HG03460 (cell line): ENCODE results near the gene TBC1D1.

Source experiments
- ATAC-seq: cut with Tn5 transposase; IDR thresholded peaks from one replicate; pipeline ENCODE4 v1.9.1; 2021; ENCODE audit not compliant: unreplicated experiment

The TBC1D1 gene

GRCh38 chr4:38072578-38072977 lies 181.7 kb downstream of the TBC1D1 start:
- no peak for ATAC-seq

DNA sequence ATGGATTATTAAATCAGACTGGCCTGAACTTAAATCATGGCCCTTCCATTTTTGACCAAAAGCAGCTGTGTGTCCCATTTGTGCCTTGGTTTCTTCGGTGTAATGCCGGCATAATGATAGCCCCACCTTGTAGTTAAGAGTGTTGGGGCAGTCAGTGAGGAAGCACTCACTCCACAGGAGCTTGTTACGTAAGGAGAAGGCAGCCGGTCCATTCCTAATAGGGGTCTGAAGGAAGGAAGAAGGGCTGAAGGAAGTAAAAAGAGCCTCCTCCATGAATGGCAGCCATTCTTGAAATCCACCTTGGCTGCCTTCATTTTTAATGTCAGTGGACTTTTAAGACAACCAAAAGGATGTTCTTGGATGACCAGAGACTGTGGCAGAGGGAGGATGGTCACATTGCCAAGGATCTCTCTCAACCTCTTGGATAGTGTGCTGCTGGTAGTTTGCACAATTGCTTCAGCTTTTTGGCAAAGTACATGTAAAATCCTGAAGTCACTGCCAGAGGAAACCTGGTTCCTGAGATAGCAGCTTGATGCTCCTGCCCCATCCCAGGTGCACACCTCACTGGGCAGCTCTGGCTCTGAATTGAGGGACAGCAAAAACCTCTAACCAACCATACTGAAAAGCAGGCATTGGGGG lies 182.8 kb downstream of the TBC1D1 start:
- ATAC-seq, result no peak

- no peak for ATAC-seq
Measured at GRCh38 chr4:38075370-38076152, 184.7 kb downstream of the TBC1D1 start.

- no peak for ATAC-seq
Measured at GRCh38 chr4:38076153-38076669, 185.3 kb downstream of the TBC1D1 start.

DNA sequence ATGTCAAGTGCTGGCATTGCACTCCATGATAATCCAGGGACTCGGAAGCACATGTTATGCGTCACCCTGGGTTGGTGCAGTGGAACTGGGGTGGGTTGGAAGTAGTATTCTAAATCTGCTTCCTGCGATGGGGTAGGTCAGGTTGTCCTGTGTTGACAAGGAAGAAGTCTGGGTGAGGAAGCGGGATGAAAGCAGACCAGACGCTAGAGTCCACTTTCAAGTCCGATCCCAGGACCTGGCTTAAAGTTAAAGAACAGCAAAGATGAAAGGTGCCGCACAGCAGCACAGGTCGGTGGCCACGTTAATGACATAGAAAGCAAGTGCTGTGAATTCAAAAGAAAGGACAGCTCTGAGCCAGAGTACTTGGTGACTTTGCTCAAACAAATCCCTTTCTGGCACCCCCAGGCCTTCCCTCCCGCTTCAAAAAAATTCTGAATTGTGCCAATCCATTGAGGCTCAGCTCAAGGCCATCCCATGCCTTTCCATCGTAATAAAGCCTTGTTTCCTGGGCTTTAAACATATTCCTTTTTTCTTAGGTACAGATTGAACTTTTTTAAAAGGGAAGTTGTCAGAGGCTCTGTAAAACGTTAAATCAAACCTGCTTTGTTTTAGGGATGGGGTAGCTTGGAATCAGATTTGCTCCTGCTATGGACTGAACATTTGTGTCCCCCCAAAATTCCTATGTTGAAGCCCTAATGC lies 187.1 kb downstream of the TBC1D1 start:
- no peak for ATAC-seq

DNA sequence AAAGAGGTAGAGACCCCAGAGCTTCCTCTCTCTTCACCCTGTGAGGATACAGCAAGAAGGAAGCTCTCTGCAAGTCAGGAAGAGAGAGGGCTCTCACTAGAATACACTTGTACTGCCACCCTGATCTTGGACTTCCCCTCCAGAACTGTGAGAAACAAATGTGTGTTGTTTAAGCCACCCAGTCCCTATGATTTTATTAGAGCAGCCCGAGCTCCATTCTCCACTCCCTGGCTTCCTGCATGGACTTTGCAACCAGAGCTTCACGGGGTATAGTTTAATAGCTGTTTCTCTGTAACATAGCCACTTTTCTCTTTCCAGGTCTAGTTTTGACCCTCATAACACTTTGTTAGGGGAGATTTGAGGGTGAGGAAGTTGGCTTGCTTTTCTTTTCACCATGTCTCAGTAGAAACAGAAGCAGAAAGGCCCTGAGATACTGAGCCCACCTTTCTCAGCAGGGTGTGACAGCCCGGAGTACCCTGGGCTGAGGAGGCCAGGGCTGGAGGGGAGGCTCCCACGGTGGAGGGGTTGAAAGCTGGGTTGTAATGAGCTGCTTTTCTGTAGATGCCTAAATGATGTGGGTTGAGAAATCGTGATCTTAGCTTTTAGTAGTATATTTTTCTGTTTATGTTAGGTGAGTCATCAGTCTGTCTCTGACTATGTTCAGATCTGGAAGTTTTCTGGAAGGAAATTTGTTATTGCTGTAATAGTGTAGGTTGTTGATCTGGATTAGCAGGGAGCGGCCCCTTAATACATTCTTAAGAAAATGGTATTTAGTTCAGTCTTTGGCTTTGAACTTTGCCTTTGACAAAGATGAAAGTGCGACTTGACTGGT lies 187.9 kb downstream of the TBC1D1 start:
- ATAC-seq, result no peak

- no peak for ATAC-seq
Measured at GRCh38 chr4:38080061-38080974, 189.4 kb downstream of the TBC1D1 start.

DNA sequence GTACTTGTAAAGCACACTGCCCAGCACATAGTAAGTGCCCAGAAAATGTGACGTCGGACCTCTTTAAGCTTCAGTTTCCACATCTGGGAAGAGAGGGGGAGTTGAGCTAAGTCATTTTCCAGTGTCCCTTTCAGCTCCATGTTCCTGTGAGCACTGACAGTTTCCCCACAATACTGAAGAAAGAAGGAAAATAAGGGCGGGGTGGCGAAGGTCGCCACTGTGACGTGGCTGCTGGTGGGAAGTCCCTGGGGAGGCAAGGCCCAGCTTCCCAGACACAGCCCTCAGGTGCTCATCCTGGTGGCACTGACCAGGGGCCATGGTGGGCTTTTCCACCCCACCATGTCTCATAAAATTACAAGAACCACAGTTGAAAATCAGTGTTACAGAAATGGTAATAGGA lies 191.1 kb downstream of the TBC1D1 start:
- no peak for ATAC-seq

GRCh38 chr4:38082424-38083385 lies 191.8 kb downstream of the TBC1D1 start:
- ATAC-seq, result no peak

DNA sequence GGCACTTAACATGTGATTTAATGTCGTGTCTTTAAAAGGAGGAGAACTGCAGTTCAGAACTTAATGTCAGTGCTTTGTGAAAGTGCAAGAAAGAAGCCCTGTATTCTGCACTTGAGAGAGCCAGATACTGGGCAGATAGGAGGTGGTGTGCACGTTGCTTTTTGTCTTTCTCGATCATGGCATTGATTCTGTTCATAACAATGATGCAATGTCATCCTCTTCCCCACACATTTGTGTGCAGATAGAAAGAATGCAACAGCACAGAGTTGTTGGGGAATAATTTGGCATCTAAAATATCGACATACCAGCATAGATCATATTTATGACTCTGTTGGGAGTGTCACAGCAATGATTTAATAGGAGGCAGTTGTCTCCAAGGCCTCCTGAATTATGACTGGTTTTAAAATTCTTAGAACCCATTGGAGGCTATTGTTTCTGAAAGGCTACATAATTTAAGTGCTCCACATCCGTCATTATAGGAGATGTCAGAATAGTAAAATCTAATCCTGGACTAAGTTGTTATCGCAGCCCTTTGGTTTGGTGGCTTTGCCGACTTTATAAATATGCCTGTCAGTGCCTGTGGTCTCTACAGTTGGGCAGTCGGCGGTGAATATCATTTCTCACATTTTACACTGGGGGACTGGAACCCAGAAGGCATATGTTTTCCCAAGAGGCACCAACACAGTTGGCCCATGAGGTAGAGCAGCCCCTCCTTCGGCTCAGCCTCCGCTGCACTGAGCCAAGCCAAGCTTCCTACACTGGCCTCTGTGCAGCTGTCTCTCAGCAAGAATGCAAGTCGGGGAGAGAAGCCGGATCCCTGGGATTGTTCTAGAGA lies 194.2 kb downstream of the TBC1D1 start:
- ATAC-seq, result no peak

DNA sequence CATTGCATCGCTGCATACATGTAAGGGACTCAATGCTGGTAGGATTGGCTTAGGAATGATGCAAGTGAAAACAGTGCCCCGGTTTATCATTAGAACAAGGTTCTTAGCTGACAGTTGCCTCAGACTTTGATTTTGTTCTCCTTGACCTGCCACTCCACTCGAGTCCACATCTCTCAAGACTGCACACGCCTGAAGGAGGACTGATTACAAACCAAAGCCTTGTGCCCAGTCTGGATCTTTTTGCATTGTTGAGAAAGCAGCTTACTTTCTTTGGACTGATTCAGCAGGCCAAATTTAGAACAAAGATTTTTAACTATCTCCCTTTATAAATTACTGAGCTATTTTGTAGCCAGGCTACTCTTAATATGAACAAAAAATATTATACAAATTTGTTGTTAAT lies 194.9 kb downstream of the TBC1D1 start:
- no peak for ATAC-seq

DNA sequence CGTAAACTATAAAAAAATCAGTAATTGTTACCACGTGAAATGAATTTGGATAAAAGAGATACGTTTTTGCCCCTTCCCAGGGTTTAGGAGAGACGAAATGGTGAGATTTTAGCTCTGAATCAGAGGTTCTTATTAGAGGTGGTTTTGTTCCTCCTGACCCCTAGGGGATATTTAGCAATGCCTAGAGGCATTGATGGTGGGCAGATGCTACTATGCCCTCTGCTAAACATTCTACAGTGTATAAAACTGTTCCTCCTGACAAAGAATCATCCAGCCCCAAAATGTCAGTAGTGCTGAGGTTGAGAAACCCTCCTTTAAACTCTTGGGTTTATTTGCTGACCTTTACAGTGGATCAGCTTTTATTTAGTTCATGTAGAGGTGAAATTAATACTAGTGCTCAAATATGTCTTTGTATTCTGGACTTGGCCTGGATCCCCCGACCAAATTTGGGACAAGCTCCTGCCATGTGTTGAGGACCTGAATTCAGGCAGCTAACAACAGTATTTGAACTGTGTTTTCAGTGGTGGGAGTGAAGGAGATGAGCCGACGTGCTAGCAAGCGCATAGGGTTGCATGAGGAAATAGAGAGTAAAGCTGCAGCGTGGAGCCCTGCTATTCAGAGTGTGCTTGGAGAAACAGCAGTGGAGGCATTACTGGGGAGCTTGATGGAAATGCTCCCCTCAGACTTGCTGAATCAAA lies 195.4 kb downstream of the TBC1D1 start:
- no peak for ATAC-seq

- no peak for ATAC-seq
Measured at GRCh38 chr4:38086849-38087226, 196.0 kb downstream of the TBC1D1 start.

DNA sequence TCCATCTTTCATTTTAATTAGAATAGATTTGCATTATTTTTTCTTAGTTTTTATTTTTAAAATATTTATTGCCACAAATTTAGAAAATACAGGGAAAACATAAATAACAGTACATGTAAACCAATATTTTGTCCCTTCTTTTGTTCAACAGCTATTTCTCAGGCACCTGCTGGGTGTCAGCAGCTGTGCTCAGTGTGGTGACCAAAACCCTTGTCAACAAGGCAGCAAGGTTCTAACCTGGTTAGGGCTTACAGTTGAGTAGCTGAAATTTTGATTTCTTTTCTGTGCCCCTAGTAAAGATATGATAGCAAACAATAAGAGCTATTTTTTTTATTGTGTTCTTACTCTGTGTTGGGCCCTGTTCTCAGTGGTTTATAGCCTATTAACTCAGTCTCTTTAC lies 197.4 kb downstream of the TBC1D1 start:
- ATAC-seq, result no peak

DNA sequence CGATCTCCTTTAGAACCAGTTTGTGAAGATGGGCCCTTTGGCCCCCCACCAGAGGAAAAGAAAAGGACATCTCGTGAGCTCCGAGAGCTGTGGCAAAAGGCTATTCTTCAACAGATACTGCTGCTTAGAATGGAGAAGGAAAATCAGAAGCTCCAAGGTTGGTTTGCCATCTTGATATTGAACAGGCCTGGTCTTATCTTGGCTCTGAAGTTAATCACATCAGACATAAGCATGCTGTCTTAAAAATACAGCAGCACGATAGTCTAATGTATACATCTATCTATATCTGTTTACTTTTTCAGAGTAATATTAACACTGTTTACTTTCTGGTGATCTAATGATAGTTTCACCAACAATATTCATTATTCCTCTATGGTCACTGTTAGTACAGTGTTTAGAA lies 199.1 kb downstream of the TBC1D1 start:
- no peak for ATAC-seq

GRCh38 chr4:38090455-38091246 lies 199.8 kb downstream of the TBC1D1 start:
- no peak for ATAC-seq

- no peak for ATAC-seq
Measured at GRCh38 chr4:38091636-38092035, 200.8 kb downstream of the TBC1D1 start.
